ENCODE measurements around the gene PRDM16.

DNA sequence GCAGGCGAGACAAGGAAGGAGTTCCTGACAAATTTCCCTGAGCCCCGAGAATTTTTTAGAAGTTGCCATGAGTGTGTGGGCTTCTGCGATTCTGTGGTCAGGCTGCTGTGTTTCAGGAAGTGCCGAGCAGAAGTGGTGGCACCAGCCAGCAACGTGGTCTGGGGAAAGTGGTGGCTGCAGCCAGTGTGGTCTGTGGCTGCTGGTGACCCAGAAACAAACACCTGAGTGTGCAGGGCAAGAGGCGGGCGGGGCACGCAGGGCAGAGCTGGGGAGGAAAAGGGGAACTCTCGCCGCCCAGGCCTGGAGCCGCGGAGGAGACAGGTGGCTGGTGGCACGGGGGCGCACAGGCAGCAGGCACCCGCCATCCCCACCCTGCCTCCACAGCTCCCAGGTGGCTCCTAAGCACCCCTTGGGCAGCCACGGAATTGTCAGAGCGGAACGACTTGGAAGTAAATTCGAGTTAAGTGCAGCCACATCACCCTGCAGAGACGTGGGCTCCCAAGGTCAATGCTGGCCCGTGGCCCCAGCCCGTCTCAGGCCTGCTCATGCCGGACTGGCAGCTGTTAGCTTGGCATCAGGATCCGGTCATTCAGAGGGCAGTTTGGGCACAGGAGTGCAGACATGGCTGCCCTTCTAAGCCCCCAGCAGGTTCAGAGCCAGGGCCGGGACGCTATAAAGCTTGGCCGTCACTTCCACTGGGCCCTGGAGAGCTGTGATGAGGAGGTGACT, 25.1 kb downstream of the PRDM16 start:
- TF ChIP-seq, protein P1, sequence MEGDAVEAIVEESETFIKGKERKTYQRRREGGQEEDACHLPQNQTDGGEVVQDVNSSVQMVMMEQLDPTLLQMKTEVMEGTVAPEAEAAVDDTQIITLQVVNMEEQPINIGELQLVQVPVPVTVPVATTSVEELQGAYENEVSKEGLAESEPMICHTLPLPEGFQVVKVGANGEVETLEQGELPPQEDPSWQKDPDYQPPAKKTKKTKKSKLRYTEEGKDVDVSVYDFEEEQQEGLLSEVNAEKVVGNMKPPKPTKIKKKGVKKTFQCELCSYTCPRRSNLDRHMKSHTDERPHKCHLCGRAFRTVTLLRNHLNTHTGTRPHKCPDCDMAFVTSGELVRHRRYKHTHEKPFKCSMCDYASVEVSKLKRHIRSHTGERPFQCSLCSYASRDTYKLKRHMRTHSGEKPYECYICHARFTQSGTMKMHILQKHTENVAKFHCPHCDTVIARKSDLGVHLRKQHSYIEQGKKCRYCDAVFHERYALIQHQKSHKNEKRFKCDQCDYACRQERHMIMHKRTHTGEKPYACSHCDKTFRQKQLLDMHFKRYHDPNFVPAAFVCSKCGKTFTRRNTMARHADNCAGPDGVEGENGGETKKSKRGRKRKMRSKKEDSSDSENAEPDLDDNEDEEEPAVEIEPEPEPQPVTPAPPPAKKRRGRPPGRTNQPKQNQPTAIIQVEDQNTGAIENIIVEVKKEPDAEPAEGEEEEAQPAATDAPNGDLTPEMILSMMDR (IDR thresholded peaks at IDR 0.05; ENCODE audit: low read depth, low read length): no peak
- no peak for TF ChIP-seq POLR2A (IDR thresholded peaks at IDR 0.05; ENCODE audit: extremely low read depth, insufficient read length)
